Measurements from ENCODE around the gene RNF130. TPM values are rescaled to one million over a fixed set of nuclear protein-coding genes. Genes with fewer than 3 reads are reported as not detected.
"Not testable (repeated sequence)": the region's sequence is repeated elsewhere in the genome, so short reads cannot be mapped to it uniquely, and the experiment has no call there.

RNF130 gene
- total RNA-seq, 1 donor from 2014 or later: 54.8 TPM

DNA sequence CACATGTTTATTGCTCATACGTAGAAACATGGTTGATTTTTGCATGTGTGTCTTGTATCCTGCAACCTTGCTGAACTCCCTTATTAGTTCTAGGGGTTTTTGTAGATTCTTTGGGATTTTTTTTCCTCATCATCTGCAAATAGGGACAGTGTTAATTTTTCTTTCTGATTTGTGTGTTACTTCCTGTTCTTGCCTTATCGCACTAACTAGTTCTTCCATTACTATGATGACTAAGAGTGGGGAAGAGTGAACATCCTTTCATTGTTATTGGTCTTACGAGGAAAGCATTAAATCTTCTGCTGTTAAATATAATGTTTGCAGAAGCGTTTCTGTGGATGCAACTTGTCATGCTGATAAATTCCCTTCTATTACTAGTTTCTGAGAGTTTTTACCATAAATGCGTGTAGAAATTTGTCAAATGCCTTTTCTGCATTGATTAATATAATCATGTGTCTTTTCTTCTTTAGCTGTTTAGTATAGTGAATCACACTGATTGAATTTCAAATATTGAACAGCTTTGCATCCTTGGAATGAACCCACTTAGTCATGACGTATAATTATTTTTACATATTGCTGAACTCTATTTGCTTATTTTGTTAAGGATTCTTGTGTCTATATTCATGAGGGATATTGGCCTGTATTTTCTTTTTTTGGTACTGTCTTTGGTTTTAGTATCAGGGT is 32.1 kb upstream of the RNF130 start:
- DNase-seq (ENCODE audit: low spot score): no peak

DNA sequence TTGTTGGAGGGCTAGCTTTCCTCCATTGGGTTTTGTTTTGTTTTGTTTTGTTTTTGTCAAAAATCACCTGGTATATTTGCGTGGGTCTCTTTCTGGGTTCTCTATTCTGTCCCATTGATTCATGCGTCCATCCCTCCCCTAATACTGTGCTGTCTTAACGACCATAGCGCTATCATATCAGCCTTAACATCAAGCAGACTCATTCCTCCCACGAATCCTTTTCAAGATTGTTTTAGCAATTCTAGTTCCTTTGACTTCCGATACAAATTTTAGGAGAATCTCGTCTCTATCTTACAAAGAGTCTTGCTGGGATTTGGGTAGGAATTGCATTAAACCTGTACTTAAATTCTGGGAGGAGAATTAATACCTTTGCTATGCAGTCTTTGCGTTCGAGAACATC is 31.1 kb upstream of the RNF130 start:
- DNase-seq (ENCODE audit: low spot score): no peak

DNA sequence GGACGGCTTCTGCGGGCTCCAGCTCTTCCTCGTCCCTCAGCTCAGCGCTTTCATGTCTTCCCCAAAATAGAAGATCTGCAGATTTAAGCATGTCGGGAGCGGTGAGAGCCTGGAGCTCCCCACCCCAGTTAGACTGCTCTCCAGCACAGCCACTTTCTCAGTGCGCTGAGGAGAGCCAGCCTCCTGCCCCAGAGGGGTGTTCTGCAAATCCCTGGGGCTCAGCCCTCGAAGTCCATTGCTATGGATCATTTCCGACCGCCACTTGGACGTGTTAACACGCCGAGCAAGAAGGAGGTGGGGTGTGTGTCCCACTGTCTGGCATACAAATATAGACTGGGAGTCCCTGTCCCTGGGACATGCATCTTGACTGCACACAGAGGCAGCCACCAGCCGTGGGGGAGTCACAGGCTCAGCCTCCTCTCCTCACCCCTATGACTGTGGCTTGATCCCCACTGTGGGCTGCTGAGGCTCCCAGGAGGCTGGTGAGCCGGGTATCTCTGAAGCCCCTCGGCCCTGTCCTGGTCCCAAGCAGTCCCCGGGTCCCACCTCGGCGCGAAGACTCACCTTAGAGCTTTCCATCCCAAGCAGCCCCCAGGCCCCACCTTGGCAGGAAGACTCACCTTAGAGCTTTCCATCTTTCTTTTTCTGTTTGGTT is 30.0 kb upstream of the RNF130 start:
- DNase-seq (ENCODE audit: low spot score): no peak

DNA sequence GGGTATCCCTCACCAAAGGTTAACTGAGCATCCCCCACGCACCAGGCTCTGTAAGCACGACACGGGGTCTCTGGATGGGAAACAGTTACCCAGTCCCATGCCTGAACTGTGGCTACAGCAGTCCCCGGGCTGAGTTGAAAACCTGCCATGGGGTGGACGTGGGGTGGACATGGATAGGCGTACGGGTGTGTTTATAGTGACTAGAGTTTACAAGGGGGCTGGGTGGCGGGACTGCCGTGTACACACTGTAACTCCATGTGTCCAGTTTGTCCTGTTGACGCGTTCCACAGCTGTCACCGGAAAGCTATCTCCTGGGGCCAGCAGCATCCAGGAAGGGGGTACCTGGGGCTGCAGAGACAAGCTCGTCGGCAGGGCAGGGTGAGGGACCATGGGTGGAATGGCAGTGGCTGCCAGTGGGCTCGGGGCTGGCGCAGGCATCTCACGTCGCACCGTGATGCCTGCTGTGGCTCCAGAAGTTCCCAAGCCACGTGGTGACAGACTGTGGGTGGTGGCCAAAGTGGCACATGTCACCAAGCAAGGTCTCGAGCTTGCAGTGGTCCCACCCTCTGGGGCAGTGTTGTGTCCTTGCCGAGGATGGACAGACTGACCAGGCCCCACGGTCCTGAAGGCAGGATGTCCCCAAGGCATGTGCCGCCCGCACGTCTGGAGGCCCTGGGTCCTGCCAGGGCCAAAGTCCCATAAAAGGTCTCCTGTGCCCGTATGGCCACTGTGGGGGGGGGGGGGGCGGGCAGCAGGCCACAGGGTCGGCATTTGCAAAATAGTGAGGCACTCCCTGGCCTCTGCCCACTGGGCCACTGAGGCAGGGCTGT is 29.3 kb upstream of the RNF130 start:
- no peak for DNase-seq (ENCODE audit: low spot score)

DNA sequence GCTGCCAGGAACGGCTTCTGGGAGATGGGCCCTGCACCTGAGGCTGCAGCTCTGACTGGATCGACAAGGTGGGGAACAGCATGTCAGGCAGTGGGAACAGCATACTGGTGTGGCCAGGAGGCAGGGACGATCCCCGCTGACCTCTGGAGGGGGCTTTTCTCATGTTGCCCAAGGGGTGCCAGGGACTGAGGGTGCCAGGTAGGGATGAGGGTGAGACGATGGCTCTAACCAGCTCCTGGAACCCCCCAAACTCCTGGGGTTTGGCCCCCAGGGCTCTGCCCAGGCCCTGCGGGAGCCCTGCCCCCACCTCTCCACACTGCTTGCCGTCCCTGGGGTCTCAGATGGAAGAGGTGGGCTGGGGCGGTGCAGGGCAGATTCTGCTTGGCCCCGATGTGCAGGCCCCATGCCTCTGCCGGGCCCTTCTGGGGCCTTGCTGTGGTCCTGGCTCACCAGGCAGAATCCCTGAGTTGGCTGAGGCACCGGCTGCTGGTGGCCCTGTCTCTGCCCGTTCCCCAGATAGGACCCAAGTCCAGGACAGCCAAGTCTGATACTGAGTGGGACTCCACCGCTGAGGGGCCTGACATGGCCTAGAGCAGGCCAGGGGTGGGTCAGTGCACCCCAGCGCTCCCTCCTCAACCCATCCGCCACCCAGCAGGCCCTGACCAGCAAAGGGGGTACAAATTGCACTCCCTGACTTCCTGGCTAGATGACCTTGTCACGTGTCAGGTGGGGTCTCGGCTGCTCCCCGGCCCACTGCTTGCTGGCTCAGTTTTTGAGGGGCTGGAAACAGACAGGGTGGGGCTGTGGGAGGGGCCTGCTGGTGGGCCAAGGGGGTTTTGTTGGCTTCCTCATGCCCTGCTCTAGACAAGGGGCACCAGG is 28.4 kb upstream of the RNF130 start:
- peak; percentile 24 for DNase-seq (ENCODE audit: low spot score)

DNA sequence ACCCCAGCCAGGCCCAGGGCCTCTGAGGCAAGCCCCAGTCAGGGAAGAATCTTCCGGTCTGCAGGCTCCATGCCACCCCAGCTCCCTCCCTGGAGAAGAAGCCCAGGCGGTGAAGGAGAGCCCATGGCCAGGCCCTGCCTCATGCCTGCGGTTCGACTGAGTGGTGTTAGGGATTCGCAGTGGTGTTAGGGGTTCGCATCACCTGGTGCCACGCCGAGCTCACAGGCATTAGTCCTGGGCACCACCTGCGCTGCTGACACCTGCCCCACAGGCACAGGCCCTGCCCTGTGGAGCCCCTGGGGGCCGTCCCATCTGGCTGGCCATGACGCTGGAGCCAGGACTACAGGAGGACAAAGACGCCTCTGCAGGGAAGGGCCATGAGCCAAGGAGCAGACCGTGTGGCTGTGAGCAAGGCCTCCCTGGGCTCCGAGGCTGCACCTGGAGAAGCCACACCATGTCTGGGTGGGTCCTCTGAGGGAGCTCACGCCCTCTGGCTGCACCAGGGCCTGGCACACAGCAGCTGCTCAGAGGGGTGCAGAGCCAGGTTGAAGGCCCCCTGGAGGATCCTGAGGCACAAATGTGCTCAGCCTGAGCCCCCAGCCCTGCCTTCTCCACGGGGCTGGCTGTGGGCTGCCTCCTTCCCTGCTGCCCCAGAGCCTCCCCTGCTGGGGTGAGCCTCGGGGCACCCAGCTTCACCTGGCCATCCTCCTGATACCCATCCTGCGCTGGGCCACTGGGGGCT is 27.6 kb upstream of the RNF130 start:
- DNase-seq (ENCODE audit: low spot score): no peak

DNA sequence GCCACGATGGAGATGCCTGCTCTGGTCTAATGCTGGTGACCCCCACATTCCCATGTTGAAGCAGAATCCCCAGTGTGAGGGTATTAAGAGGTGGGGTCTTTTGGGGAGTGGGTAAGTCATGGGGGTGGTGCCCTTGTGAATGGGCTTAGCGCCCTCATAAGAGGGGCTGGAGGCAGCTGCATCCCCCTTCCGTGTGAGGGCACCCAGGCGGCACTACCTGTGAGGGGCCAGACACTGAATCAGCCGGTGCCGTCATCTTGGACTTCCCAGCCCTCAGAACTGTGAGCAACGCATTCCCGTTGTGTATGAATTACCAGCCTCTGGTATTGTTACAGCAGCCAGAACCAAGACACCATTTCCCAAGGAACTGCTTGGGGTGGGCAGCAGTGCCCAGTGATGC is 27.0 kb upstream of the RNF130 start:
- DNase-seq (ENCODE audit: low spot score): no peak

DNA sequence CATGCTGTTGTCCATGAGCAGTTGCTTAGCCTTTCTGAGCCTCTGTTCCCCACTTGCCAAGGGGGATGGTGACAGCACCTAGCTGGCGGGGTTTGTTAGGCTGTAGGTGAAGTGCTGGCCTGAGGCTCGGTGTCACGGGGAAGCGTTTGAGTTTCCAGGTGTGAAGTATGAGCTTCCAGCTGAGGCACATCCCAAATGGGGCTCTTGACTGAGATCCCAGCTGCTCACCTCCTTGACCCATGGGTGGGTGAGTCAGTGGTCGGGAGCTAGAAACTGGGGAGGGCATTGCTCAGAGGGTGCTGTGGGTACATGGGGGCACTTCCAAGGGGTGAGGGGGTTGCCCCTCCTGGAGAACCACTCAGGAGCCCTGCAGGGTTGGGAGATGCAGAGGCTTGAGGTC is 26.4 kb upstream of the RNF130 start:
- DNase-seq (ENCODE audit: low spot score): no peak

GRCh38 chr5:180097163-180097894 is 25.8 kb upstream of the RNF130 start:
- no peak for DNase-seq (ENCODE audit: low spot score)

DNA sequence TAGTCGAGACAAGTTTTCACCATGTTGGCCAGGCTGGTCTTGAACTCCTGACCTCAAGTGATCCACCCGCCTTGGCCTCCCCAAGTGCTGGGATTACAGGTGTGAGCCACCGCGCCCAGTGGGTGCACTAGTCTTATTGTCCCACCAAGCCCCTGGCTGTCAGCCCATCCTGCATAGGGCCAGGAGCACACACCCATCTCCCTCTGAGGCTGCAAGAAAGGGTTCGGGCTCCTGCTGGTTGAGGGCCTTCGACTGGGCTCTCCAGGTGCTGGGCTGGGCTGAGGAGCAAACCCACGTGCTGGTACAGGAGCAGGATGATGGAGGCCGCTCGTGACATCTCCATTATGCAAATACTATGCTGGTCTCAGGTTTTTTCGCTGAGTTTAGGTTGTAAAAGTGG is 25.1 kb upstream of the RNF130 start:
- DNase-seq (ENCODE audit: low spot score): no peak

GRCh38 chr5:180095545-180095944 is 24.0 kb upstream of the RNF130 start:
- DNase-seq (ENCODE audit: low spot score): no peak

- no peak for DNase-seq (ENCODE audit: low spot score)
These were observed 22.3 kb upstream of the RNF130 start for GRCh38 chr5:180093651-180094382.

- no peak for DNase-seq (ENCODE audit: low spot score)
These were observed 21.7 kb upstream of the RNF130 start for GRCh38 chr5:180093241-180093640.

- no peak for DNase-seq (ENCODE audit: low spot score)
These were observed 19.4 kb upstream of the RNF130 start for GRCh38 chr5:180090769-180091546.

DNA sequence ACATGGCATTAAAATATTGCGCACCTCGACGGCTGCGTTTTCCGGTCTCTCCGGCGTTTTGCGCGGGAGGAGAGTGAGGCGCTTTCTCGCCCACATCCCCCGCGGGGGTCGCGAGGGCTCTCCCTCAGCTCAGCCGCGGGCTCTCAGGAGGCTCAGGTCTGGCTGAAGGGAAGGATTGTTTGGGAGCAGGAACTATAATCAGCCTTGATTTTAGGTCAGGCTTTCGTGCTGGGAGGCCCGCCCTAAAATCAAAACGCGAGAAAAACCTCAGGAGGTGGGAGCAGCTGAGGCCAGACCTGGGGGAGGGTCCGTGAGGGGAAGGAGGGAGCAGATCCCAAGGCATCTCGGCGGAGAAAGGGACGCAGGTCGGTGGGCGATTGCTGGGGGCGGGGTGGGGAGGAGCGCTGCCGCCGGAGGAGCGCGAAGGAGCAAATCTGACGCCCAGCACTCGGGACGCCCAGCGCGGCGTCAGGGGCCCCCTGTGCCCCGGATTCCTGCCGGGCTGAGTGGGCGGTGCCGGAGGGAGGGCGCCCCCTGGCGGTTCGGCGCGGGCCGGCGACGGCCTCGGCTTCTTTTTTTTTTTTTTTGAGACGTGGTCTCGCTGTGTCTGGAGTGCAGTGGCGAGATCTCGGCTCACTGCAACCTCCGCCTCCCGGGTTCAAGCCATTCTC is 18.7 kb upstream of the RNF130 start:
- no peak for DNase-seq (ENCODE audit: low spot score)

DNA sequence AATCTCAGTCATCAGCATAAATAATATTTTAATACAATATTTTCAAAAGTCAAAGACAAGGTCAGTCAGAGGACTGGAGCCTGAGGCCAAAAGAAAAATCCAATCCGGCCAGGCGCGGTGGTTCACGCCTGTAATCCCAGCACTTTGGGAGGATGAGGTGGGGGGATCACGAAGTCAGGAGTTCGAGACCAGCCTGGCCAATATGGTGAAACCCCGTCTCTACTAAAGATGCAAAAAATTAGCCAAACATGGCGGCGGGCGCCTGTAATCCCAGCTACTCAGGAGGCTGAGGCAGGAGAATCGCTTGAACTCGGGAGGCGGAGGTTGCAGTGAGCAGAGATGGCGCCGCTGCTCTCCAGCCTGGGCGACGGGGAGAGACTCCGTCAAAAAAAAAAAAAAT is 18.1 kb upstream of the RNF130 start:
- DNase-seq (ENCODE audit: low spot score): not testable (repeated sequence)

DNA sequence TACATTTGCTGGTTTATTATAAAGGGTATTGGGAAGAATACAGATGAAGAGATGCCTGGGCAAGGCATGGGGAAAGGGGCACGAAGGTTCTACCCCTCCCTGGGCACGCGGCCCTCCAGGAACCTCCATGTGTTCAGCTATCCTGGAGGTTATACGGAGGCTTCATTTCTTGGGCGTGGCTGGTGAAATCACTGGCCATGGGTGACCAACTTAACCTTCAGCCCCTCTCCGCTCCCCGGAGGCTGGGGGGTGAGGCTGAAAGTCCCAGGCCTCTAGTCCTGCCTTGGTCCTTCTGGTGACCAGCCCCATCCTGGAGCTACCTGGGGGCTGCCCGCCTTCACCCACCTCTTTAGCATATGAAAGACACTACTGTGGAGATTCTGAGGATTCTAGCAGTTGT is 17.0 kb upstream of the RNF130 start:
- DNase-seq (ENCODE audit: low spot score): no peak

DNA sequence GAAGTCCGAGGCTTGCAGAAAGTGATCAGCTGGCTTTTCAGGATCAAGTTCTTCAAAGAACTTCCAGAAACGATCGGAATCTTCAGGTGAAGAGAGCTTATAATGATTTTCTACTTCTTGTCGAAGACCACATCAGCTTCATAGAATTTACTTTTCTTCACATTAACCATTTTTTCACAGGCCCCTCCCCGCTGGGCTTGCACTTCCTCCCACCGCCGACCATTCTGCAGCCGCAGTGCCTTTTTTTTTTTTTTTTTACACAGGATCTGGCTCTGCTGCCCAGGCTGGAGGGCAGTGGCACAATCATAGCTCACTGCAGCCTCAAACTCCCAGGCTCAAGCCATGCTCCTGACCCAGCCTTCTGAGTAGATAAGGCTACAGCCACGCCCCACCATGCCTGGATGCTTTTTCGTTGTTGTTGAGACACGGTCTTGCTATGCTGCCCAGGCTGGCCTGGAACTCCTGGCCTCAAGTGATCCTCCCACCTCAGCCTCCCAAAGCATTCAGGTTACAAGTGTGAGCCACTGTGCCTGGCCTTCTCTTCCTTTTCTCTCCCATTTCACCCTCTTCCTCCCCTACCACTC is 15.3 kb upstream of the RNF130 start:
- no peak for DNase-seq (ENCODE audit: low spot score)
